MG63 (cell line): ENCODE data around the gene CALHM2. TPM values are rescaled to one million over a fixed set of nuclear protein-coding genes. Genes with fewer than 3 reads are reported as not detected.

Source experiments
- DNase-seq: peaks from one replicate; pipeline ENCODE4 v3.0.0-alpha.2; 2020
- H3K27me3 ChIP-seq: fragments of 250-450 bp; sonication (Bioruptor Pico); 2 replicates; pipeline ENCODE4 v1.5.1; 2020; ENCODE audit warnings: mild to moderate bottlenecking, moderate library complexity
- H3K36me3 ChIP-seq: fragments of 250-450 bp; sonication (Bioruptor Pico); 2 replicates; pipeline ENCODE4 v1.5.1; 2020; ENCODE audit warnings: mild to moderate bottlenecking, moderate library complexity
- H3K4me3 ChIP-seq: fragments of 250-450 bp; sonication (Bioruptor Pico); 2 replicates; pipeline ENCODE4 v1.5.1; 2020; ENCODE audit warnings: mild to moderate bottlenecking, moderate library complexity
- H3K9me3 ChIP-seq: fragments of 250-450 bp; sonication (Bioruptor Pico); 2 replicates; pipeline ENCODE4 v1.5.1; 2020; ENCODE audit warnings: mild to moderate bottlenecking, moderate library complexity
- total RNA-seq: library from RNA; depleted of rRNA; stranded (reverse); fragments of >200 nt; shearing (Covaris generic); gene quantifications from 2 replicates; pipeline ENCODE4 v1.2.3, GENCODE V29; 2014; ENCODE audit warnings: low replicate concordance

Gene CALHM2
- total RNA-seq, 1 experiment from 2014 or later, result not detected

GRCh38 chr10:103457896-103458583, 5.9 kb upstream of the CALHM2 start:
- Histone ChIP-seq H3K36me3 (no peaks in the 10 kb centered on the region), H3K9me3 (no peaks in the 10 kb centered on the region), H3K27me3 (no peaks in the 10 kb centered on the region), H3K4me3 (no peak overlapping the region)
- no peak for DNase-seq

DNA sequence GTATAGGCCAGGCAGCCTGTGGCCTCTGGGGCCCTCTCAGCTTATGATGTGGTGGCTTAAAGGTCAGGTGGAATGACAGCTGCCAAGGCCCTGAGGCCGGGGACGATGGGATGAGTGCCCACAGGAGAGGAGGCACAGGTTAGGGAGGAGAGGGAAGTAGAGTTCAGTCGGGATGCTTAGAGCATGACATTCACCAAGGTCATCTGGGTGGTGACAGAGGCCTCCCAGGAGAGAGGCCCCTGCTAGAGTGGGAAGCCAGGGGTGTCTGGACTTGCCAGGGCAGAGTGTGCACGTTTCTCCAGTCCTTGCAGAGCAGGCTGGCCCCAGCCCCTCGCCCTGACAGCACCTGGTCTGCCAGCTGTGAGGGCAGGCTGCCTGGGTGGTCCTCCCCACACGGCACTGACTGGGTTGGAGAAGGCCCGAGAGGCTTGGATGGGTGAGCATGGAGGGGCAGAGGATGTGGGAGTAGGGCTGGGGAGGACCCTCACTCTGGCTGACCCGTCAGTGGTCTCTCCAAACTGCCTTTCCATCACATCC, 5.1 kb upstream of the CALHM2 start:
- Histone ChIP-seq H3K4me3 (no peak overlapping the region), H3K9me3 (no peaks in the 10 kb centered on the region), H3K27me3 (no peaks in the 10 kb centered on the region), H3K36me3 (no peaks in the 10 kb centered on the region)
- DNase-seq, result no peak

- DNase-seq, result no peak
- H3K27me3 ChIP-seq, result no peaks in the 10 kb centered on the region
- no peaks in the 10 kb centered on the region for H3K9me3 ChIP-seq
- H3K4me3 ChIP-seq, result no peak overlapping the region
- H3K36me3 ChIP-seq, result no peaks in the 10 kb centered on the region
Measured at GRCh38 chr10:103456074-103456660, 4.0 kb upstream of the CALHM2 start.

DNA sequence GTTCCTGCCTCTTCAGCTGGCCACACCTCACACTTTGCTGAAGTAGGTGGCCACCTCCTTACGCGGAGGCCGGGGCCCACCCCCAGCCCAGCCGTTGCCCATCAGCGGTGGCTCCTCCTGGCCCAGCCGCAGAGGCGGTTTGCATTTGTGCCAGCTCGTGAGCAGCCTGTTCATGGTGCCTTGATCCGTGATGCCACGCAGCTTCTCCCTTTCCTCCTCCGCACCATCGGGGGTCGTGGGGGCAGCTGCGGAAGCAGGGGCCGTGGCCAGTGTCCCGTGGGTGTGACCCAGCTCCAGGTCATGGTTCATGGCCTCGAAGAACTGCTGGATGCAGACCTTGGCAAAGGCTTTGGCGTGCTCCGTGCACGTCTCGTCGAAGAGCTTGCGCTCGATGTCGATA, 3.1 kb upstream of the CALHM2 start:
- no peaks in the 10 kb centered on the region for H3K36me3 ChIP-seq
- no peak for DNase-seq
- no peaks in the 10 kb centered on the region for H3K27me3 ChIP-seq

GRCh38 chr10:103454026-103454425, 1.9 kb upstream of the CALHM2 start:
- Histone ChIP-seq H3K27me3 (no peaks in the 10 kb centered on the region), H3K36me3 (peaks cover 9% of the 10 kb centered on the region), H3K9me3 (no peaks in the 10 kb centered on the region), H3K4me3 (no peak overlapping the region)
- DNase-seq, result no peak

More for the DNA sequence above, 3.1 kb upstream of the CALHM2 start:
- Histone ChIP-seq H3K9me3 (no peaks in the 10 kb centered on the region), H3K4me3 (no peak overlapping the region)

DNA sequence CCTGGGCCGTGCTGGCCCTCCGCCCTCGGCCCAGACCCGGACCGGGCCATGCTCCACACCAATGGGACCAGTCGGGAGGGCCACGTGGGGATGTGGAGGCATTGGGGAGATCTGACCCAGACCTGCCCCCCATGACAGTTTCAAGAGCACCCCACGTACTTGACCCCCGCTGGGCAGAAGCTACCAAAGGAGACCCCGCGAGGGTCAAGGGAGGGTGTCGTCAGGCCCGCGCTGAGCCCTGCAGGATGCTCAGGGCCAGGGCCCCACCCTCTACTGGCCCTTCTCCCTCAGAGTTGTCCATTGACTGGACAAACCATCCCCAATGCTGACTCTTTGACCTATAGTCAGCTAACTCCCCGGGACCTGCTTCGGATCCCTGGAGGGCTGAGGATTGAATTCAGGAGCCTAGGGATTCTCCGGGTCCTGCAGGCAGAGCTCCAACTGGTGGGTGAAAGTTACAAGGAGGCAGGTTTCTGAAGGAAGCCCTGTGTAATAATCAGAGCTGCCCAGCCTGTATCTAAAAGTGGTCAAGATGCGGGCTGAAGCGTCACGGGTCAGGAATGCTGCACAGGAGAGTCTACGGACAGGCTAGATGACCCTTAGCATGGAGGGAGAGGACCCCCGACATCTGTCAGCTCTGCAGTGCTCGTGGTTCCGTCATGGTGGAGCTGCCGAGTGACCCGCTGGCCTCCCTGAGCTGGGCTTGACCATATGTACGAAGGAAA, 498 bp upstream of the CALHM2 start:
- DNase-seq, result no peak

GRCh38 chr10:103451091-103451813, 918 bp downstream of the CALHM2 start:
- peak; percentile 72 for DNase-seq
- Histone ChIP-seq H3K27me3 (no peaks in the 10 kb centered on the region), H3K36me3 (peaks cover 32% of the 10 kb centered on the region), H3K4me3 (no peak overlapping the region), H3K9me3 (no peaks in the 10 kb centered on the region)

More for the DNA sequence above, 498 bp upstream of the CALHM2 start:
- no peak overlapping the region for H3K4me3 ChIP-seq
- H3K27me3 ChIP-seq, result no peaks in the 10 kb centered on the region
- H3K36me3 ChIP-seq, result peaks cover 18% of the 10 kb centered on the region
- no peaks in the 10 kb centered on the region for H3K9me3 ChIP-seq

DNA sequence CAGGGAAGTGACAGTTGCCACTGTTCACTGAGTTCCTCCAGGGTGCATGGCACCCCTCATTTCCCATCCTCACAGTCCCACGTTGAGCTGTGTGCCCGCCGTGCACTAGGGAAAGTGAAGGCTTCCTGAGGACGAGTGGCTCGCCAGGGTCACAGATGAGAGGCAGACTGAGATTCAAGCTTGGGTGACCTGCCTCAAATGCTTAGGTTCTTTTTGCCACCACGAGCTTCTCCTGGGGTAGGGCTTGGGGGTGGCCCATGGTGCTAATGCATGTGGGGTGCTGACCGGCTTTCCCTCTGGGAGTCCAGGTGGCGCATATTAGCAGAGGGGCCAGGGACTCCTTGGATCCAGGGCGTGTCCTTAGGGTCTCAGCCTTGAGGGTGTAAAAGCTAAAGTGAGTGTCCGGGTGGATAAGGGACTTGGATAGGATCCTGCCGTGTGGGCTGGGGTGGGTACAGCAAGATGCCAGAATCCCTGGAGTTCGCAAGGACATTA, 1.9 kb downstream of the CALHM2 start:
- Histone ChIP-seq H3K9me3 (no peaks in the 10 kb centered on the region), H3K4me3 (no peak overlapping the region), H3K27me3 (no peaks in the 10 kb centered on the region), H3K36me3 (peaks cover 42% of the 10 kb centered on the region)
- DNase-seq, result no peak

DNA sequence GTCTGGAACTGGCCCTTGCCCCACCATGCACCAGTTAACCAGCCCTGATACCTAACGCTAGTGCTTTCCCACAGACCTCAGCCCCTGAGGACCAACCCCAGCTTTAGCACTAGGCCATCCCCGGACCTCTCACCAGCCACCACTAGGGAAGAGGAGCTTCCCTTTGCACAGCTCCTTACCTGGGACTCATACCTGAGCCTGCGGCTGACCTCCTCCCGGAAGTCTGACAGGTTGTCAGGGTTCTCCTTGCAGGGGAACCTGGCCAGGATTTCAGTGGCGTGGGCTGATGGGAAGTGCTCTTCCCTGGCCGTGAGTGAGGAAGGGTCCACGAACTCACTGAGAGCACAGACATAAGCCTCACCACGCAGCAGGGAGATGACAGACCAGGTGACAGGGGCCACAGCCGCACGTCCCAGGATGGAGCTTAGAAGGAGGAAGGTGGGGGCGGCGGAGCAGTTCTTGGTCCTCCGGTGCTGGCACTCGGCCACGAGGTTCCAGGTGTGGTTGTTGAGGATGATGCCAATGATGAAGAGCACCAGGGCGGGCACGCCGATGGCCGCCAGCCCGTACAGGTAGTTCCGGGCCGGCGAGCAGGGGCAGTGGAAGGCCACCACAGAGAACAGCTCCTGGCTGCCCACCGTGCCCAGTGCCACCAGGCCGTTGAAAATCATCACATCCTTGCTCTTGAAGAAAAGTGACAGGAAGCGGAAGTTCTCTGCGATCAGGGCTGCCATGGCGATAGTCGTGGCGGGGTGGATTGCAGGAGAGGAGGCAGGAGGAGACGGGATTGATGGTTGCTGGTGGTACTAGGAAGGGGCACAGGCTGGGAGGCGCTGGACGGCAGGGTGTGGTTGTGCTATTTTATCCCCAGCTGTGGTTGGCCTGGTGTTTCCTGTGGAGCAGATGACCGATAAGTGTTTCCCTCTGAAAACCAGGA, 2.7 kb downstream of the CALHM2 start:
- Histone ChIP-seq H3K4me3 (no peak overlapping the region), H3K9me3 (no peaks in the 10 kb centered on the region), H3K36me3 (peaks cover 50% of the 10 kb centered on the region), H3K27me3 (no peaks in the 10 kb centered on the region)
- DNase-seq, result no peak

GRCh38 chr10:103448746-103449145, 3.4 kb downstream of the CALHM2 start:
- H3K27me3 ChIP-seq, result no peaks in the 10 kb centered on the region
- peaks cover 55% of the 10 kb centered on the region for H3K36me3 ChIP-seq
- H3K9me3 ChIP-seq, result no peaks in the 10 kb centered on the region
- H3K4me3 ChIP-seq, result no peak overlapping the region
- peak; percentile 82 for DNase-seq

- no peak for DNase-seq
- Histone ChIP-seq H3K4me3 (no peak overlapping the region), H3K9me3 (no peaks in the 10 kb centered on the region), H3K27me3 (no peaks in the 10 kb centered on the region), H3K36me3 (peaks cover 69% of the 10 kb centered on the region)
Measured at GRCh38 chr10:103447187-103447586, 5.0 kb downstream of the CALHM2 start.

DNA sequence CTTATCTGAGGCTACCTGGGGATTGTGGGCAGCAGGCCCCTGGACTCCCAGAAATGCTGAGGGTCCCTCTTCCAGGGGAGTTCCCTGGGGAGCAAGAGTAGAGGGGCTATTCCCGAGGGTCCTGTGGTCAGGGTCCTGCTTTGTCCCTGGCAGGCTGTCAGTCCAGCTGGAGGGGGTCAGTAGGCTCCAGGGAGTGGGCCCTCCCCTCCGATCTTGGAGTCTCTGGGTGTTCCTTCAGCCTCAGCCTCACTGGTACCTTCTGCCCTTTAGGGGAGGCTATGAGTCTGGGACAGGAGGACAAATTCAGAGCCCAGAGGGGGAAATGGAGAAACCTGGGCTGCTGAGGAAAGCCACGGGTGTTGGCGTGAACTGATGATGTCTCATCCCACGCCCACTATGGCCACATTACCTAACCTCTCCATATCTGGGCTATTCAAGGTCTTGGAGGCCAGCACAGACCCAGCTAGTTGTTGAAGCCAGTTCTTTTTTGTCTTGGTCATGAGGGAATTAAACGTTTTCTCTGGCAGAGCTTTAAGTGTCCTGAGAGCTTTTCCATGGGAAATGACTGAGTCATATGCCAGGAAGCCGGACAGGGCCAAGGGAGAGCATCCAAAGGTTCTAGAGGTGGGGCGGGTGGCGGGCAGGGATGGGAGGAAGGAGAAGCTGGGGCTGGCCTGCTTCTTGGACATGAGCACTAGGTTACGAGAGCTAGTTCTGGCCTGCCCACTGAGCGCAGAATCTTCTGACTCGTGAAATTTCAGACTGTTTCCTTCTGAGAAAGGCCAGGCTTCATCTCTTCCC, 6.2 kb downstream of the CALHM2 start:
- peaks cover 81% of the 10 kb centered on the region for H3K36me3 ChIP-seq
- no peaks in the 10 kb centered on the region for H3K9me3 ChIP-seq
- no peaks in the 10 kb centered on the region for H3K27me3 ChIP-seq
- DNase-seq, result peak; percentile 72
- H3K4me3 ChIP-seq, result no peak overlapping the region

GRCh38 chr10:103445366-103445765, 6.8 kb downstream of the CALHM2 start:
- H3K27me3 ChIP-seq, result no peaks in the 10 kb centered on the region
- H3K36me3 ChIP-seq, result peaks cover 87% of the 10 kb centered on the region
- DNase-seq, result no peak
- no peaks in the 10 kb centered on the region for H3K9me3 ChIP-seq
- H3K4me3 ChIP-seq, result no peak overlapping the region

GRCh38 chr10:103444478-103444877, 7.7 kb downstream of the CALHM2 start:
- Histone ChIP-seq H3K4me3 (no peak overlapping the region), H3K27me3 (no peaks in the 10 kb centered on the region), H3K36me3 (peaks cover 91% of the 10 kb centered on the region), H3K9me3 (no peaks in the 10 kb centered on the region)
- DNase-seq, result no peak
